Fibroblast of mammary gland (primary cell): ENCODE results near the gene BTF3L4.

Source experiments
- DNase-seq: peaks from one replicate; pipeline ENCODE4 v3.0.0-alpha.2; 2010; ENCODE audit warnings: low read depth
- H3K4me3 ChIP-seq: 2 replicates; pipeline ENCODE4 v1.5.1; 2011; ENCODE audit warnings: low read depth, mild to moderate bottlenecking, low read length, moderate library complexity; ENCODE audit not compliant: control insufficient read depth
- CTCF ChIP-seq: conservative IDR thresholded peaks from 2 replicates; pipeline ENCODE4 v1.5.1; 2011; ENCODE audit warnings: low read depth, low read length, inconsistent platforms; ENCODE audit not compliant: control insufficient read depth, insufficient read depth

Gene BTF3L4

GRCh38 chr1:52032124-52032784, 23.8 kb upstream of the BTF3L4 start:
- DNase-seq: no peak
- peak overlapping the region; percentile 93 for H3K4me3 ChIP-seq
- no peak for TF ChIP-seq CTCF

GRCh38 chr1:52032785-52033131, 23.3 kb upstream of the BTF3L4 start:
- H3K4me3 ChIP-seq: peak overlapping the region; percentile 93
- TF ChIP-seq CTCF: no peak
- DNase-seq: peak; percentile 84

GRCh38 chr1:52033190-52034049, 22.7 kb upstream of the BTF3L4 start, which contains the start of gene KTI12:
Gene KTI12, minus strand, starts transcription at chr1:52033810. Its CDS starts 49 bp downstream, at chr1:52033761.
- peak within 1 kb of the TSS; percentile 93 for H3K4me3 ChIP-seq
- TF ChIP-seq CTCF: no peak
- DNase-seq: peak; percentile 92

GRCh38 chr1:52034050-52034384, 22.1 kb upstream of the BTF3L4 start:
- DNase-seq: no peak
- peak overlapping the region; percentile 93 for H3K4me3 ChIP-seq
- TF ChIP-seq CTCF: no peak

GRCh38 chr1:52037402-52037814, 18.7 kb upstream of the BTF3L4 start:
- TF ChIP-seq CTCF: no peak
- DNase-seq: peak; percentile 64
- no peak overlapping the region for H3K4me3 ChIP-seq

- no peak for DNase-seq
- TF ChIP-seq CTCF: no peak
- H3K4me3 ChIP-seq: no peak overlapping the region
Measured at GRCh38 chr1:52037909-52038308, 18.2 kb upstream of the BTF3L4 start.
